GM12873 (cell line): ENCODE measurements around the gene MXD3.

Experiments used
- CTCF ChIP-seq: IDR thresholded peaks from 2 replicates; pipeline ENCODE4 v1.5.1; 2012; ENCODE audit warnings: low read depth, mild to moderate bottlenecking, moderate library complexity, low read length, control low read depth; ENCODE audit not compliant: insufficient read depth; ENCODE audit errors: missing control alignments

Gene MXD3

GRCh38 chr5:177303925-177304391 is 7.7 kb downstream of the MXD3 start:
- no peak for TF ChIP-seq CTCF

GRCh38 chr5:177303121-177303924 is 8.4 kb downstream of the MXD3 start, which contains the start of the genes PRELID1 and RAB24:
TSS of gene PRELID1 (plus strand) at chr5:177303799. CDS start at chr5:177303986, 187 bp downstream.
TSS of gene RAB24 (minus strand) at chr5:177303719. CDS start at chr5:177303288, 431 bp downstream.
- TF ChIP-seq CTCF, result peak; percentile 48

- peak; percentile 48 for TF ChIP-seq CTCF
Observed at GRCh38 chr5:177302354-177303110, 9.2 kb downstream of the MXD3 start.

- no peak for TF ChIP-seq CTCF
Observed at GRCh38 chr5:177301503-177302165, 10.1 kb downstream of the MXD3 start.

- no peak for TF ChIP-seq CTCF
Observed at GRCh38 chr5:177300951-177301350, 10.7 kb downstream of the MXD3 start.

- TF ChIP-seq CTCF, result no peak
Observed at GRCh38 chr5:177300236-177300880, 11.3 kb downstream of the MXD3 start.
